HFFc6 (cell line): Measurements from ENCODE around the gene RUNX3. TPM values are rescaled to one million over a fixed set of nuclear protein-coding genes. Genes with fewer than 3 reads are reported as not detected.

Source experiments
- DNase-seq: peaks from one replicate; pipeline ENCODE4 v3.0.0-alpha.2; 2018
- H3K27ac Mint-ChIP-seq: 2 replicates; pipeline ENCODE4 v1.8.0; 2020; ENCODE audit warnings: mild to moderate bottlenecking, mixed read lengths
- H3K27me3 Mint-ChIP-seq: 2 replicates; pipeline ENCODE4 v1.8.0; 2021; ENCODE audit warnings: mild to moderate bottlenecking, moderate library complexity, mixed read lengths; ENCODE audit not compliant: insufficient read depth
- H3K36me3 Mint-ChIP-seq: 2 replicates; pipeline ENCODE4 v1.8.0; 2021; ENCODE audit warnings: low read depth, mixed read lengths
- H3K4me1 Mint-ChIP-seq: 2 replicates; pipeline ENCODE4 v1.8.0; 2020; ENCODE audit warnings: low read depth, mixed read lengths
- H3K4me3 Mint-ChIP-seq: 2 replicates; pipeline ENCODE4 v1.8.0; 2020; ENCODE audit warnings: mild to moderate bottlenecking, moderate library complexity, mixed read lengths
- H3K9me3 Mint-ChIP-seq: 2 replicates; pipeline ENCODE4 v1.8.0; 2020; ENCODE audit warnings: mild to moderate bottlenecking, mixed read lengths
- CTCF ChIP-seq: fragments of 200-600 bp; sonication (generic); IDR thresholded peaks from 2 replicates; pipeline ENCODE4 v1.5.0; 2021; ENCODE audit warnings: antibody characterized with exemption, mild to moderate bottlenecking
- total RNA-seq, 6 experiments: library from RNA; stranded (reverse); fragmentation: NEBNext Ultra II Directional; extraction: Animal tissue kit (Norgen Biotek cat#: 25700); gene quantifications; 2 replicates in 1 of 6; 3 replicates in 5 of 6; pipeline ENCODE4 v1.2.3, GENCODE V29; 2021

RUNX3 gene
- total RNA-seq, 6 experiments from 2014 or later: not detected

- Mint-ChIP-seq H3K36me3 (no peaks in the 10 kb centered on the region), H3K9me3 (no peaks in the 10 kb centered on the region), H3K4me3 (no peak overlapping the region), H3K27me3 (peaks cover 5% of the 10 kb centered on the region), H3K4me1 (peaks cover 18% of the 10 kb centered on the region), H3K27ac (no peak overlapping the region)
- TF ChIP-seq CTCF: no peak
- DNase-seq: no peak
Observed at GRCh38 chr1:24961334-24961733, 31.3 kb upstream of the RUNX3 start.

DNA sequence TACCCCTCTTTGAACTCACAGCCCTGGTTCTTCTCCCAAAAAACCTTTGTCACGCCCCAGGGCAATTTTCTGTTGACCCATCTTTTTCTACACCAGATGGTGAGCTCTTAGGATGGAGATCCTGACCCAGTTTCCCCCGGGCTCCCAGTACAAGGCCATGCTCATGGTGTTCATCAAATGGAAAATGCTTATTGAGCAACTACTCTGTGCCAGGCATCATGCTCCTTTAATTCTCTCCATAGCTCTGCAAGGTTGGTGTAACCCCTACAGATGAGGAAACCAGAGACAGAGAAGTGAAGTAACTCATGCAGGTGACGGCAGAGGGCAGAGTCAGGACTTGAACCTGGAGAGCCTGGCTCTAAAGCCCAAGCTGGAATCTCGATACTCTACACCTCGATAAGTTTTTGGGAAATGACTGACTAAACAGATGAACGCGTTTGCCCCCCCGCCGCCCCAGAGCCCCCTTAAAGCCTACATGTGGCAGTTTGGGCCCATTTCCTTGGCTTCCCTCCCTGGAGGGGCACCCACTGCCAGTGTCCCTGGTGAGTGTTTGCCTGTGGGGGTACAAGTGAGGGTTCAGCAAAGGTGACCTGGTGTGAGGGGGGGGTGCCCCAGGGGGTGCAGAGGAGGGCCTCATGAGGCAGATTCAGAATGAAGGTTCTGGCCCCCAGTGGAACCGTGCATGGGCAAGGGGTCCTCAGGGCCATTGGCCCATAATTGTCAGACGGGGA lies 30.2 kb upstream of the RUNX3 start:
- Mint-ChIP-seq H3K4me3 (no peak overlapping the region), H3K27me3 (peaks cover 6% of the 10 kb centered on the region)
- DNase-seq: no peak

DNA sequence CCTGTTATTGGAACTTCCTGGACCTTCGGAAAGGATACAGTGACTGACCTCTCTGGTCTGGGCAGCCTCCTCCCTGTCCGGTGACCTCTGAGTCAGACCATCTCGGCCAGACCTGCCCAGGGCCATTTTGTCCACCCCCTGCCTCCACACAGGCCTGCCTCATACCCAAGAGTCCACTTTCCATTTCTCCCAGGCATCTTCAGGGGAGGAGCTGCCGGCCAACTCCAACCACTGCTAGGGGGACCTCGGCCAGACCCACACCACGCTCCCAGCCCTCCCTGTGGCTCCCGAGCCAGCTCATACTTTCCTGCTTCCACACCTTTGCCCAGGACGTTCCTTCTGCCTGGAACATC lies 29.5 kb upstream of the RUNX3 start:
- Mint-ChIP-seq H3K4me3 (no peak overlapping the region), H3K27ac (no peak overlapping the region), H3K4me1 (peaks cover 31% of the 10 kb centered on the region), H3K36me3 (no peaks in the 10 kb centered on the region), H3K27me3 (peaks cover 7% of the 10 kb centered on the region), H3K9me3 (no peaks in the 10 kb centered on the region)
- DNase-seq: no peak
- no peak for TF ChIP-seq CTCF

More for the DNA sequence above, 30.2 kb upstream of the RUNX3 start:
- no peaks in the 10 kb centered on the region for H3K9me3 Mint-ChIP-seq
- no peak for TF ChIP-seq CTCF
- H3K27ac Mint-ChIP-seq: no peak overlapping the region
- H3K36me3 Mint-ChIP-seq: no peaks in the 10 kb centered on the region
- peaks cover 25% of the 10 kb centered on the region for H3K4me1 Mint-ChIP-seq

- Mint-ChIP-seq H3K27me3 (peaks cover 7% of the 10 kb centered on the region), H3K9me3 (no peaks in the 10 kb centered on the region), H3K27ac (no peak overlapping the region), H3K4me3 (no peak overlapping the region), H3K36me3 (no peaks in the 10 kb centered on the region), H3K4me1 (peaks cover 37% of the 10 kb centered on the region)
- no peak for TF ChIP-seq CTCF
- DNase-seq: no peak
Observed at GRCh38 chr1:24958766-24959622, 28.9 kb upstream of the RUNX3 start.

DNA sequence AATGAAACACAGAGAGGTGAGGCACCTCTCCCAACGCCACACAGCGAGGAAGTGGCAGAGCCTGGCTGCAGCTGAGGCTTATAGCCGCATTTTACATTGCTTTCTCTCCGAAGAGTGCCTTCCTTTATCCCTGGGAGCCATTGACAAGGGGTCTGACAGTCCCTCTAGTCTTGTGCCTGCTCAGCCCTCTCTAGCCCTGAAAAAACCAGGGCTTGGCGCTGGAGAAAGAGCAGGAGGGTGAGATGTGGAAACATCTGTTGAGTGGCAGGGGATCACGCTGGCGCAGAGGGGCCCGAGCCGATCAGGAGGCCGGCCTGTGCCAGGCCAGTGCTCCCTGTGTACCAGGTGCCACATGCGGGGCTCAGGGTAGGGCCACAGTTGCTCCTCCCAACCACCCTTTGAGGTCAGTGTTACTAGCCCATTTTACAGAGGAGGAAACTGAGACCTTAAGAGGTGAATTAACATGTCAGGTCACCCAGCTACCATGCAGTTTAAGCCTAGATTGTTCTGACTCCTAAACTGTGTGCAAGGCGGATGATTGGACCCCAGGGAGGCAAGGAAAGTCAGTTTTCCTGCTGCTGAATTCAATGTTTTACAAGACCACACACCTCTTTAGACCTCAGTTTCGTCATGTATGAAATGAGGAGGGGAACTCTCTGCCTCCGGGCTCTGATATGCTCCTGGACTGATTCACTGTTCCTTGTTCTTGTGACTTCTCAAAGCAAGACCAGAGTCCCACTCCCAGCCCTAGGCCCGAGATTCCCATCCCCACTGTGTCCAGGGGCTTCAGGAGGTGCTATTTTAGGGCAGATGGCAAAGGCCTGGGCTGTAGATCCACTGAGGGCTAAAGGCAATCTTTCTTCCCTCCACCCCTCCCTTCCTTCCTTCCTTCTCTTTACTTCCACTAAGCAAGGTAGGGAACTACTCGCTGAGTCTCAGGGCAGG lies 28.0 kb upstream of the RUNX3 start:
- Mint-ChIP-seq H3K27ac (no peak overlapping the region), H3K4me1 (peaks cover 38% of the 10 kb centered on the region), H3K27me3 (peaks cover 5% of the 10 kb centered on the region), H3K9me3 (no peaks in the 10 kb centered on the region), H3K4me3 (no peak overlapping the region), H3K36me3 (no peaks in the 10 kb centered on the region)
- no peak for TF ChIP-seq CTCF
- no peak for DNase-seq
